Liver (tissue), 9 donors: ENCODE data around the gene NDUFV2. TPM values are rescaled to one million over a fixed set of nuclear protein-coding genes. Genes with fewer than 3 reads are reported as not detected.

Experiments
- DNase-seq: peaks from one replicate; pipeline ENCODE4 v3.0.0-alpha.2; 2017; ENCODE audit warnings: low spot score
- H3K27ac ChIP-seq, 2 donors: one replicate each; pipeline ENCODE4 v1.7.0; 2013; ENCODE audit warnings: inconsistent platforms in 2 of 2, low read length in 2 of 2, control low read depth in 1 of 2, low read depth in 1 of 2, mild to moderate bottlenecking in 1 of 2
- H3K27me3 ChIP-seq, 4 donors: one replicate each; pipeline versions ENCODE4 v1.6.1 to v1.7.0; 2013; ENCODE audit warnings: low read length in 3 of 4, inconsistent platforms in 1 of 4, mild to moderate bottlenecking in 1 of 4, moderate library complexity in 1 of 4; ENCODE audit not compliant: control insufficient read depth in 4 of 4, insufficient read depth in 4 of 4
- H3K36me3 ChIP-seq, 4 donors: one replicate each; pipeline versions ENCODE4 v1.6.1 to v1.7.0; 2013; ENCODE audit warnings: low read length in 3 of 4, mild to moderate bottlenecking in 3 of 4, low read depth in 1 of 4, moderate library complexity in 1 of 4; ENCODE audit not compliant: control insufficient read depth in 4 of 4, insufficient read depth in 3 of 4
- H3K4me1 ChIP-seq, 4 donors: one replicate each; pipeline versions ENCODE4 v1.6.1 to v1.7.0; 2013; ENCODE audit warnings: low read length in 3 of 4, mild to moderate bottlenecking in 3 of 4, moderate library complexity in 1 of 4; ENCODE audit not compliant: control insufficient read depth in 4 of 4, insufficient read depth in 4 of 4
- H3K4me3 ChIP-seq, 3 donors: one replicate each; pipeline versions ENCODE4 v1.6.1 to v1.7.0; 2013; ENCODE audit warnings: low read length in 3 of 3, control low read depth in 1 of 3, low read depth in 1 of 3, mild to moderate bottlenecking in 1 of 3
- H3K9ac ChIP-seq, 2 donors: one replicate each; pipeline ENCODE4 v1.7.0; 2013; ENCODE audit warnings: low read length in 2 of 2, mild to moderate bottlenecking in 2 of 2, moderate library complexity in 2 of 2, control low read depth in 1 of 2, low read depth in 1 of 2
- H3K9me3 ChIP-seq, 4 donors: one replicate each; pipeline versions ENCODE4 v1.6.1 to v1.7.0; 2013; ENCODE audit warnings: low read length in 3 of 4; ENCODE audit not compliant: control insufficient read depth in 4 of 4
- ATF3 ChIP-seq: IDR thresholded peaks from 2 replicates; pipeline ENCODE4 v1.6.1; 2016; ENCODE audit warnings: antibody characterized with exemption
- CTCF ChIP-seq: fragments of 150-350 bp; IDR thresholded peaks from 2 replicates; pipeline ENCODE4 v1.5.1; 2017; ENCODE audit warnings: improper control_type of control experiment, low read depth, low read length; ENCODE audit not compliant: missing input control
- EGR1 ChIP-seq, 2 donors: IDR thresholded peaks; 2 replicates each; pipeline ENCODE4 v1.6.1; 2016 to 2018; ENCODE audit warnings: antibody characterized with exemption in 2 of 2, low read depth in 2 of 2
- FOXA2 ChIP-seq: IDR thresholded peaks from 2 replicates; pipeline ENCODE4 v1.6.1; 2016; ENCODE audit warnings: antibody characterized with exemption
- GABPA ChIP-seq, 2 donors: IDR thresholded peaks in 1 of 2; conservative IDR thresholded peaks in 1 of 2; 2 replicates each; pipeline ENCODE4 v1.6.1; 2016; ENCODE audit warnings: antibody characterized with exemption in 2 of 2, mild to moderate bottlenecking in 1 of 2, moderate library complexity in 1 of 2
- HNF4A ChIP-seq, 2 donors: conservative IDR thresholded peaks; 2 replicates each; pipeline ENCODE4 v1.6.1; 2016; ENCODE audit warnings: antibody characterized with exemption in 2 of 2, mild to moderate bottlenecking in 2 of 2
- HNF4G ChIP-seq: IDR thresholded peaks from 2 replicates; pipeline ENCODE4 v1.6.1; 2016; ENCODE audit warnings: antibody characterized with exemption
- JUND ChIP-seq, 2 donors: IDR thresholded peaks; 2 replicates each; pipeline ENCODE4 v1.6.1; 2016; ENCODE audit warnings: antibody characterized with exemption in 2 of 2
- MAX ChIP-seq: IDR thresholded peaks from 2 replicates; pipeline ENCODE4 v1.6.1; 2016; ENCODE audit warnings: antibody characterized with exemption
- RAD21 ChIP-seq, 2 donors: IDR thresholded peaks; 2 replicates each; pipeline ENCODE4 v1.6.1; 2016; ENCODE audit warnings: antibody characterized with exemption in 2 of 2, mild to moderate bottlenecking in 2 of 2
- RXRA ChIP-seq, 2 donors: IDR thresholded peaks; 2 replicates each; pipeline ENCODE4 v1.6.1; 2017 to 2018; ENCODE audit warnings: antibody characterized with exemption in 2 of 2, mild to moderate bottlenecking in 1 of 2
- SP1 ChIP-seq: IDR thresholded peaks from 2 replicates; pipeline ENCODE4 v1.6.1; 2018; ENCODE audit warnings: antibody characterized with exemption, mild to moderate bottlenecking
- TAF1 ChIP-seq: conservative IDR thresholded peaks from 2 replicates; pipeline ENCODE4 v1.6.1; 2016; ENCODE audit warnings: antibody characterized with exemption, mild to moderate bottlenecking
- YY1 ChIP-seq: IDR thresholded peaks from 2 replicates; pipeline ENCODE4 v1.6.1; 2016; ENCODE audit warnings: antibody characterized with exemption, mild to moderate bottlenecking
- WGBS: extraction: QIAGEN DNeasy Blood & Tissue Kit; methylation state at CpG from one replicate; pipeline ENCODE4 v1.1.7; 2013; 5-methylcytosine and 5-hydroxymethylcytosine counted together
- polyA plus RNA-seq, 2 donors: library from polyadenylated mRNA; stranded (reverse) in 1 of 2; unstranded in 1 of 2; fragments of 200-250 nt in 1 of 2; fragments of >200 nt in 1 of 2; fragmentation: Nextera tagmentation in 1 of 2; extraction: Ambion mirVana in 1 of 2; gene quantifications; one replicate each; pipeline versions ENCODE4 v1.2.1 to v1.2.3, GENCODE V29; 2013 to 2015
- total RNA-seq, 2 donors: library from RNA; depleted of rRNA; stranded (reverse); fragments of >200 nt; gene quantifications; one replicate each; pipeline ENCODE4 v1.2.3, GENCODE V29; 2014
- donor health status: healthy.
- donor health status: healthy.
- donor health status: healthy.
- donor health status: healthy.
- donor health status: healthy.

Gene NDUFV2
- total and polyA plus RNA-seq, 4 donors, result 74.5 to 415 (median 185) TPM

- H3K27ac ChIP-seq, result peak overlapping the region; percentile 67 to 95
- WGBS, result 48% methylated on average over 1 of the region's 1 CpG
- peaks cover 0 to 2% (median under 1%) of the 10 kb centered on the region in 4 donors for H3K36me3 ChIP-seq
- H3K9ac ChIP-seq, result peak overlapping the region in 1 of 2 donors; percentile 61
- no peaks in the 10 kb centered on the region for H3K9me3 ChIP-seq
- H3K27me3 ChIP-seq, result no peaks in the 10 kb centered on the region
- peak overlapping the region in 1 of 3 donors; percentile 61 for H3K4me3 ChIP-seq
- no peak for DNase-seq
- no peak for TF ChIP-seq HNF4A (conservative IDR thresholded peaks at IDR 0.05)
- TF ChIP-seq RXRA (IDR thresholded peaks at IDR 0.05), result no peak
- no peak for TF ChIP-seq CTCF
- TF ChIP-seq MAX, result no peak
- no peak for TF ChIP-seq YY1
- no peak for TF ChIP-seq FOXA2
- no peak for TF ChIP-seq TAF1
- TF ChIP-seq ATF3, result no peak
- no peak for TF ChIP-seq JUND (IDR thresholded peaks at IDR 0.05)
- TF ChIP-seq GABPA (IDR thresholded peaks at IDR 0.05 in 1 of 2, conservative IDR thresholded peaks at IDR 0.05 in 1 of 2), result no peak
- TF ChIP-seq SP1, result no peak
- no peak for TF ChIP-seq EGR1 (IDR thresholded peaks at IDR 0.05; ENCODE audit: low read depth in 2 of 2)
- TF ChIP-seq RAD21 (IDR thresholded peaks at IDR 0.05), result no peak
- peaks cover 15 to 70% (median 37%) of the 10 kb centered on the region in 4 donors for H3K4me1 ChIP-seq
Measured at GRCh38 chr18:9106094-9106493, 3.6 kb downstream of the NDUFV2 start.

GRCh38 chr18:9106800-9107584, 4.5 kb downstream of the NDUFV2 start:
- no peak for DNase-seq
- Histone ChIP-seq H3K9me3 (no peaks in the 10 kb centered on the region), H3K36me3 (peaks cover 0 to 2% (median under 1%) of the 10 kb centered on the region in 4 donors), H3K4me3 (no peak overlapping the region), H3K27me3 (no peaks in the 10 kb centered on the region), H3K4me1 (peaks cover 15 to 70% (median 39%) of the 10 kb centered on the region in 4 donors), H3K9ac (peak overlapping the region; percentile 29 to 36), H3K27ac (peak overlapping the region; percentile 26 to 67)
- TF ChIP-seq TAF1 (no peak), RAD21 (IDR thresholded peaks at IDR 0.05) (peak in 1 of 2 donors; percentile 12), CTCF (no peak), GABPA (IDR thresholded peaks at IDR 0.05 in 1 of 2, conservative IDR thresholded peaks at IDR 0.05 in 1 of 2) (no peak), HNF4G (no peak), SP1 (no peak), EGR1 (IDR thresholded peaks at IDR 0.05; ENCODE audit: low read depth in 2 of 2) (no peak)
- WGBS, result 29% methylated on average over 4 of the region's 4 CpGs
